SKM-1 treated with dmso at 0.1 percent for 144 hours (cell line): Measurements from ENCODE around the gene GJB2.

Source experiments
- DNase-seq: peaks from one replicate; lab custom pipeline; 2025; ENCODE audit not compliant: unreplicated experiment; lab: John Stamatoyannopoulos, UW

GJB2 gene

DNA sequence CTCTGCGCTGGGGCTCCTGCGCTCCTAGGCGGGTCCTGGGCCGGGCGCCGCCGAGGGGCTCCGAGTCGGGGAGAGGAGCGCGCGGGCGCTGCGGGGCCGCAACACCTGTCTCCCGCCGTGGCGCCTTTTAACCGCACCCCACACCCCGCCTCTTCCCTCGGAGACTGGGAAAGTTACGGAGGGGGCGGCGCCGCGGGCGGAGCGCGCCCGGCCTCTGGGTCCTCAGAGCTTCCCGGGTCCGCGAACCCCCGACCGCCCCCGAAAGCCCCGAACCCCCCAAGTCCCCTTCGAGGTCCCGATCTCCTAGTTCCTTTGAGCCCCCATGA lies at the start of gene GJB2:
Gene GJB2, minus strand, starts transcription at position 103 of the 326 bp plus-strand sequence. CDS start 3,357 bp downstream, outside the sequence.
- DNase-seq = no peak

DNA sequence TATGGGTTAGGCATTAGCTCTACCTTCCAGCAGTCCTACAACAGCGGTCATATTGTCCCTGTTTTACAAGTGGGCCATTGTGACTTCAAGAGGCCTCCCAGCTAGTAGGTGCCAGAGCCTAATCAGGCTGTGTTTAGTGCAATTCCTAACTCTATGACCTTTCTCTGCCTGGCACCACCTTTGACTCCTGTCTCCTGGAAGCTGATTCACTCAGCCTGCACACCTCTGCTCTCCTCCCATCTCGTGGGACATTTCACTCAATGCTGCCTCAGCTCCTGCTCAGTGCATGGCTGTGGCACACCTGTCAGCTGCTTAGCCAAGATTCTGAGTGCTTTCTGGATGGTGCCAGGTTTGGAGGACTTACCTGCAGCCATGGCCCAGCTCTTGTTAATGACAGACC lies 48.9 kb upstream of the GJB2 start:
- no peak for DNase-seq

DNA sequence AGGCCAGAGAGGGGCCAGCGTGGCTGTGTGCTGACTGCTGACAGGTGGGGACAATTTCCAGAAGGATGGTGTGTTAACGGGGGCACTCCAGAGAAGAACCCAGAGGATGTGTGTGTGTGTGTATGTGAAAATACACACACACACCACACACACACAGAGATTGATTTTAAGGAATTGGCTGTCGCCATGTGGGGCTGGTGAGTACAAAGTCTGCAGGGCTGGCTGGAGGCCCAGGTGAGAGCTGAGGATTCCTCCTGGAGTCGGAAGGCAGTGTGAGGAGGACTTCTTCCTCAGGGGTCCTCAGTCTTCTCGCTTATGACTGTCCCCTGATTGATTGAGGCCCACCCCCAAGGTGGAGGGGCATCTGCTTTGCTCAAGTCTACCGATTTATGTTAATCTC lies 47.0 kb upstream of the GJB2 start:
- DNase-seq = no peak

DNA sequence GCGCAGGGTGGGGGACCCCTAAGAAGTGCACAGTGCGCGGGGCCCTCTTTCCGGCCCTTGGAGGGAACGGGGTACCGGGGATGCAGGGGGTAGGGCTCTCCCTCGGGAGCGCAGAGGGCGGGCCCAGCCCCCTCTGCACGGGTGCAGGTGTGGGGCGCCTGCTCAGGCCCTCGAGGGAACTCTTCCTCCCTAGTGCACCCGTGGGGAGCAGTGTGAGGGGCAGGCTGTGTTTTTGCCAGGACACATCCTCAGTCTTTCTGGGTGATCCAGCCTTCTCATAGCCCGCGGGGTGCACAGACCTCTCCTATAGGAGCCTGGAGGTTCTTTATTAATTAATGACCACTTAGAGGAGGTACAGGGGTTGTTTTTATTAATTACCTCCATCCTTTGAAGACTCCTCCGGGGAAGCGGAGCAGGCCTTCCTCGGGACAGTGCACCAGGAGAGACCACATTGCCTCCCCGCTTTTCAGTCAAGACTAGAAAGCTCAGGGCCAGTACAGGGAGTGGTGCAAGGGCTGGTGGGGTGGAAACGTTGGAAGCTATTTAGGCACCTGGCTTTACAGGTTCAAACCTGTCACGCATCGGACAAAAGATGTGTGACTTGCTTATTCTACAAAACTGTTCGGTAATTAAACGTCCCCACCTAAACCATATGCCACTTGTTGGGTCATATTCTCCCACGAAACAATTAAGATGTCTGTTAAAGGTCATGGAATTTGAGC lies 40.0 kb upstream of the GJB2 start:
- DNase-seq = no peak

DNA sequence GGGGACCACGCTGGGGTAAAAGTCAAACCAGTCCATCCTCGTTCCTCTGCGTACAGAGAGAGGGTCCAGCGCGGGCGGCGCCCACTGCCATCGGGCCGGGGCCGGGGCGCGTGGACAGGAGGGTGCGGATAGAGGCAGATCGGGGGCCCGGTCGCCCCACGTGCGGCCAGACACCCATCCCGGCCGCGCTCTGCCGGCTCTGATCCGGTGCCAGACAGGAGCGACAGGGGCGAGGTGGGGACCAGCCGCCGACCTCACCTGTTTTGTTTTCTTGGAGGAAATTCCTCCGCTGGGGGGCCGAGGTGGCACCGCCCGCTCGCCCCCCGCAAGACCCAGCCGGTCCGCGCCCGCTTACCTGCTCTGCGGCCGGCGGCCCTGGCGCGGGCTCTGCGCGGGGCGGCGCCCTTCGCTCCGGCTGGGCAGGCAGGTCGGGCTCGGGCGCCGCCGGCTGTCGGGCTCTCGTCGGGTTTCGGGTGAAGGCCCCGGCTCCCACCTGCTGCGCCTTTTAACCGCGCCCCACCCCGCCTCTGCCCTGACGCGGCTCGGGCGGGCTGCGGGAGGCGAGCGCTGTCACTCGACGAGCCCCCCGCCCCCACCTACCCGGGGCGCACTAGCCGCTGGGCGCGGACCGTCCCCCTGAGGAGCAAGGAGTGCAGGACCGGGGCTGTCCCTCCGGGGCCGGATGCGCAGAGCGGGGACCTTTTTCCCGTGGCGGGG lies 39.3 kb upstream of the GJB2 start, which contains the start of gene GJB6:
Gene GJB6, minus strand, starts transcription at position 481 of the 717 bp plus-strand sequence. CDS start 8,839 bp downstream, outside the sequence.
- no peak for DNase-seq

DNA sequence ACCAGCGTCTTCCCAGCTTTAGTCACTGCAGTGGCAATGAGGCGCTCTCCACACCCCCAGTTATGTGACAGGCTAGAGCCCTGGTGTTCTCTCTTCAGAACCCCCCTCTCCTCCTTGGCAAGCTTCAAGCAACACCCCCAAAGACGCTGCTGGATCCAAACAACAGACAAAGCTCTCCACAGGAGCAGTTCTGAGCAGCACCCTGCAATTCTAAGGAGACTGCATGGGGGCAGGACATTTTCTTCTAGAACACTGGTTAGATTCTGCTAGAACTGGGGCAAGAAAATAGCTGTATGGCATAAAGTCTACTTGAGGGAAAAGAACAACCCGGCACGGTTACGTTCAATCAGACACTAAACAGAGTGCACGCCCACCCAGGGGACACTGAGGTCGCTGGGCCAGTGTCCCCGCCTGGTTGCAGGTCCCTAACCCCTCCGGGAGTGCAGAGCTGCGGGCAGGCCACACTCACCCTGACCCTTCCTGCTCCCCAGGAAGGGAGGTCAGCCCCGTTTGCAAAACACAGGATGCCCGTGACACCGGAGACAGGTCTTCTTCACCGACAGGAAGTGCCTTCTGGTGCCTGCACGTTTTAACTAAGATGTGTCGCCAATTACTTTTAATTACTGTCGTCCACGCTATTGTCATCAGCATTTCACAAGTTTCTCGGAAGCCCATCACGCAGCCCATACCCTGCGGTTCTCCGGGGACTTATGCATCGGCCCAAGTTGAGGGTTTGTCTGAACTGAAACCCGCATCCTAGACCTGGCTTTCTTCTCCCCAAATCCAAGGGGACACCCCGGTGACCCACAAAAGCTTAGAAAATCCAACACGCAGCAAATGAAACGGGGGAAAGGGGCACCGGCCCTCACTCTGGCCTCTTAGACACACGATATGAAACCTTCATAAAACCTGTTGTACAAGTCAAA lies 38.4 kb upstream of the GJB2 start:
- DNase-seq = no peak

DNA sequence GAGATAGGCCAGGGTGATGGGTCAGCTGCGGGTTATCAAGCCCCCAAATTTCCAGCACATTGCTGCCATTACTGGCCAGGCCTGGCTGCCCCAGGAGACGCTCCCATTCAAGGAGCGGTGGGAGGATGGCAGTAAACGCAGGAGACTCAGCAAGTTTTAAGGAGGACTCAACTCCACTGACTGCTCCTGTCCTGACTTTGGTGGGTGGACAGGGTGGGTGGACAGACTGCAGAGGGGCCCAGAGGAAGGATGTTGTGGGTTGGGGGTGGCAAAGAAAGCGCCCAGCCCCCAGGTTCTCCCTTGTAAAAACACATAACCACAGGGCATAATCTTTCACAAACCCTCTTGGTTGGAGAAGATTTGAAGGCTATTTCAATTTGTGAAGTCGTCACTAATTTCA lies 35.0 kb upstream of the GJB2 start:
- DNase-seq = no peak

DNA sequence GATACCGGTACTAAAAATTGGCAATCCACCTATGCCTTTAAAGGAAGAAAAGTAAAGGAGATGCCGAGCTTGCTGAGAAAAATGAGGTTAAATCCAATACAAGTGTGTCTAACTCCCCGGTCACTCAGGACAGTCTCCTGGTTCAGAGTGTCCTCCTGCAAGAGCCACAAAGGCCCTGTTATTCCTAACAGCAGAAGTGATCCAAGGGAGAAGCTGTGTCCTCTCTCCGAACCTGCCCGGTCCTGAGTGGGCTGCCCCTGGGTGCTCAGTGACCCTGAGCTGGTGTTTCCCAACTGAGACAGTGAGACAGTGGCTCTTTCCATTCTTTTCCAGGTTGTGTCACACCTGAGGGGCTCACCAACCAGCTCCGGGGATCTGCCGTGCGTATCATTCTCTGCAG lies 34.5 kb upstream of the GJB2 start:
- DNase-seq = no peak

DNA sequence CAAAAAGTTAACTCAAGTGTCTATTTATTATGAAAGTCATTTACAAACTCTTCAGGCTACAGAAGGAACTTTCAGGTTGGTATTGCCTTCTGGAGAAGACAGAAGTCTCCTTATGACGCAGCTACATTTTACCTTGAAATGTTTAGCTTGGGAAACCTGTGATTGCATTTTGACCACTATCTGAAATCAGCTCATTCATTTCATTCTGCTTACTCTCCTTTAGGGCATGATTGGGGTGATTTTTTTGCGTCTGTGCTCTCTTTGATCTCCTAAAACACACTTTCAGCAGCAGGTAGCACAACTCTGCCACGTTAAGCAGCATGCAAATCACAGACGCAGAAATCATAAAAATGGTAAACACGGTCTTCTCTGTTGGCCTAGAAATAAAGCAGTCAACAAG lies 29.8 kb upstream of the GJB2 start:
- no peak for DNase-seq

DNA sequence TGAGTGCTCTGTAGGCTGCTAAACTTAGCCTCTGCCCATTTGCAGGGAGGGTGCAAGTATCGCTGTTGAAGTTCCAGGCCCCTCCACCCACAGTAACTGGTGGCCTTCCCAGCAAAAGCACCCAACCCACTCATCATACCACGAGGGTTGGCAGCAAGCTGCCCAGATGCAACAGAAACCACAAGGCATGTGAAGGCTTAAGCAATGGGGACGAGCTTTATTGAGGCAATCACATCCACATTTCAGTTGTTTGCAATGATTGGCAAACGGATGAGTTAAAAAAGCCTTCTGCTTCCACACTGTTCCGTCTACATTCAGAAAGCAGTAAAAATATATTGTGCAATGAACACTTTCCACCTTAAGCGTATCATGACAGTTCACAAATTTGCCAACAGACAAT lies 29.0 kb upstream of the GJB2 start:
- DNase-seq = peak; percentile 48

DNA sequence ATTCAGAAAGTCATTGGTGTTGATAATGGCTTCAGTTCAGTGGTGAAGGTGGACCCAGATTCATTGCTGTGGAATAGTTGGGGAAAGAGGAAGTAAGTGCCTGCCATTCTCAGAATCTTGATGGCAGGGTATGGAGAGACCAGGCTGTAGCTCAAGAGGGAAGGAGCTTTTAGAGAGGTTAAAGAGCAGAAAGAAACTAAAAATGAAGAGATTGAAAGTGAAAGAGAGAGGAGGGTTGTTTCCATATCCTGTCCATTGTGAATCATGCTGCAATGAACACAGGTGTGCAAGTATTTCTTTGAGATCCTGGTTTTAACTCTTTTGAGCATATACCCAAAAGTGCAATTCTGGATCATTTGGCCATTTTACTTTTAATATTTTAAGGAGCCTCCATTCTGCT lies 26.8 kb upstream of the GJB2 start:
- DNase-seq = no peak

DNA sequence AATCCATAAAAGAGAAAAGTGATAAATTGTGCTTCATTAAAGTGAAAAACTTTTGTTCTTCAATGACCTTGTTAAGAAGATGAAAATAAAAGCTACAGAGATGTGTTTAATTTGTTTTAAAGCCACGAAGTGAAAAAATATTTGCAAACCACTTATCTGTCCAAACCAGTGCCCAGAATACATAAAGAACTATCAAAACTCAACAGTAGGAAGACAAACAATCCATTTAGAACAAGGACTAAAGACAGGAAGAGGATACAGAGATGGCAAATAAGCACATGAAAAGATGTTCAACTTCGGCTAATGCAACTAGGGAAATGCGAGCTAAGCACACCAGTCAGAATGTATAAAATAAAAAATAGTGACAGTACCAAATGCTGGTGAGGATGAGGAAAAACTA lies 24.4 kb upstream of the GJB2 start:
- no peak for DNase-seq

DNA sequence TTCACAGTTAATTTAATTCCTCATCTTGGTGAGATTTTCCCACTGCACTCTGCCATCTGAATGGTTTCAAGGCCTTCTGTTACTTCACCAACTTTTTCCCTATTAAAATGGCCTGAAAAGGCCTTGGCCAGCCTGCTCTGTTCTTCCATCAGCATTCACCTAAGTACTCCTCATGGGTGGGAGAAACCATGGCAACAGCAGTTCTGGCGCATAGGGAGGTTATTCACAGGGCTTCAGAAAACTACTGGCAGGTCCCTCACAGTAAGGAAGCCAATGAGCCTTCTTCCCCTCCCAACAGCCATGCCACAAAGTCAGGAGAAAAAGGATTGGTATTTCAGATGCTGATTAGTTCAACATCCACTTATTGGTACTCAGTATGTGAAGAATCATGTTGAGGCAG lies 17.2 kb upstream of the GJB2 start:
- DNase-seq = no peak

DNA sequence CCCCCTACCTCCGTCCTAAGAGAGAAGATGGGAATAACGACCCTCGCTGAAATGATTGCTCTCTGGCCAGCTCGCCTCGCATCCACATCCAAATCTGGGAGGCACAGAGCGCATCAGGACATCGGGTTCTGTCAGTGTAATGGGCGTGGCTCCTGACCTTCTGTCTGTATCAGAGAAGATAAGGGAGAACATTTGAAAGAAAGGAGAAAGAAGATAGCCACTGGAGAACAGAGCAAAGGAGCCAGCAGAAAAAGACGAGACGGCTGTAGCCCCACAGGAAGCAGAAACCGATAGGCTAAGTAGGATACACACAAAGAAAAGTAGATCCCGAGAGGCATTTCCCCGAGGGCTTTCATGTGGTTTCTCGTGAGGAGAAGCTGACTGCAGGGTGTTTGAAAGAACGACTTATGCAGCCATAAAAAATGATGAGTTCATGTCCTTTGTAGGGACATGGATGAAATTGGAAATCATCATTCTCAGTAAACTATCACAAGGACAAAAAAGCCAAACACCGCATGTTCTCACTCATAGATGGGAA lies 14.0 kb upstream of the GJB2 start:
- DNase-seq = no peak

DNA sequence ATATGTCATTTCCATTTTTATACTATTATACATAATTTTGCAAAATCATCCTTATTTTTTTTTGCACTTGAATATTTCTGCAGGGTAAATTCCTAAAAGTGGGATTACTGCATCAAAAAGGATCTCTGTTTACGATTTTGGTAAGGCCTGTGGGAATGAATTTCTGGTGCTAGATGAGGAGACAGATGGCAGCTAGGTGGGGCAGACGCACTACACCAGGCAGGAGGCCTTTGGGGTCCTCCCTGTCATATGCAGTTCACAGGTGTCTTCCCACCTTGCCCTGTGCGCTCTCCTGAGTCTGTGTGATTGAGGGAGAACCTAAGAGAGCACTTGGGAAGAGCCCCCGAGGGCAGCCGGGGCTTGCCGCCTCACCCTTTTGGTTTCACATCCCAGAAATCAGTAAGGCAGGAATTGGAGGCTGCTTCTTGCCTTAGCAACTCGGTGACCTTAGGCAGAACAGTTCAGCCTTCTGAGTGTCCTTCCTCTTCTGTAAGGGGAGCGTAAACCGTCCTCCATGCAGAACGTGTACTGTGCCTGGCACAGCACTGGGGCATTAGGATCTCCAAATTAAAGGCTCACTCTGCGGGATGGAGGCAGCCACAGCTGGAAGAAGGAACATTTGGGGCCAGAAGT lies 13.4 kb upstream of the GJB2 start:
- DNase-seq = no peak

DNA sequence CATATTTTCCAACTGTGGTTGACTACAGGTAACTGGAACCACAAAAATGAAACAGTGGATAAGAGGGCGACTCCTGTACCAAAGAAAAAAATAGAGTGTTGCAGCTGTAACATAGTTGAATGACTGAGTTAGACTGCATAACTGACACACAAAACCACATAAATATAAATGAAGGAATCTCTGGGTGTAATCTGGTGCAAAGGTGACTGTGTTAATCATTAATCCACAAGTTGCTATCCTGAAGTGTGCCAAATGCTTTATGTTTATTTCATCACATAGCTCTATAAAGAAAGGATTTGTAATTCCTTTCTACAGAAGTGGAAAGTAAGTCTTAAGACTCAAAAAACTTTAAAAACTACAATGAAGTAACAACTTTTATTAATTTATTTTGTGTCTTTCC lies 6.0 kb upstream of the GJB2 start:
- DNase-seq = no peak

DNA sequence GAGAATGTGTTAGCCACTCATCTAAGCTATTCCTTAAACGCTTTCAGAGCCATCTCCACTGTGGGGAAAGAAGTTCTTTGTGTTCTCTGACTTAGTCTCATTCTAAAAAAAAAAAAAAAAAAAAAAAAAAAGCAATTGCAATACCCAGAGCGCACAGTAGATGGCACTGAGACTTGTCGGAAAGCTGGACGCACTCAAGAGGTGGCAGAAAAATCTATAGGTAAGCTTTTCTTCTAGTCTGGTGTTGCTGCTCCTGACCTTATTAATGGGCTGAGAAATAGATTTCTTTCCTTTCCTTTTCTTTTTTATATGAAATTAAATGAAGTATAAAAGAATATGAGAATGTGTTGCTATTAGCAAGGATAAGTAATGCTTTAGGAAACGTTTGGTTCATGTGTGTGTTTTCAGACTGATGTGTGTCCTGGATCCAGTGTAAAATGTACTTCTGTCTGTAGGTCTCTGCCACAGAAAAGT lies 4.7 kb upstream of the GJB2 start:
- DNase-seq = peak; percentile 36

DNA sequence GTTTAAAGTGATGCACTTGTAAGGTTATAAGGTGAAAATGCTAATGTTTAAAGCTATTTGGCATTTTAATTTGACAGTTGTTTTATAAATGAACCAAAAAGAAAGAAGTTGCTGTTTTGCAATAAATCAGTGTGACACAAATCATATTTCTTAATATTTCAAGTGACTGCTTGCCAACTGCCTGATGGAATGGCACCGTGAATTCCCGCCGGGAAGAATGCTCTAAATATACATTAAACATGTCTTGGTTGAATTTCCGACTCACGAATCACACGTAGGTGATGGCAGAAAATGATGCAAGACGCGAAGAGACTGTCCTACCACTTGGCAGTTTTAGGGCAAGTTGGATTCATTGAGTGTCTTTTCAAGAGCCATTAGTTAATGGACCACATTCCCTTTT lies 3.1 kb upstream of the GJB2 start:
- DNase-seq = no peak

DNA sequence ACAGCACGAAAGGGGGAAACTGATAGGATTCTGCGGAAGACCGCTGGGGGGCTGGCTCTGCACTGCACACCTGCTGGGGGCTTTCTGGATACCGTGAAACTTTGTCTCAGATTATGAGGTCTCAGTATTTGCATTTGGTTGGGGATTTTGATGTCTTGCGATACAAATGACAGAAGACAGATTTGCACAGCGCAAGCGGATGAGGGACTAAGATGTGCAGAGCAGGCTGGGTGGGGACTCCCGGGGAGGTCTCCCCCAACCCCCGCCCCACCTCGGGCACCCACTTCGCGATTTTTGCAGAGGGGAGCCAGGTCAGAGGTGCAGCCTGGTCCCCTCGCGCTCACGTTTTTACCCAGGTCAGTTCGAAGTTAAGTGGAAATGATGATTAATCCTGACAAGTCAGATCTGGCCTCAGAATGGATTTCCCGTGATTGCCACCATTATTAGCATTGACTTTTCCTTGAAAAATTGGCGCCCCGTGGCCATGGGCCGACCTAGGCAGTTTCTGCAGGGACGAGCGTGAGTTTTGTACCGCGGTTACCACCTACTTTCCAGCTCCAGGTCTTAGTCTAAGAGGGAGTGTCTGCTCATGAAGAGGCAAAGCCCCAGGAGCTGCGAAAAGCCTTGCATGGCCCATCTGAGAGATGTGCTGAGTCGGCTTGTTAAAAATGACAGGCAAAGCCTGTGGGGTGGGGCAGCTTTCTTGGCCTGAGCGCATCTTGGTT lies 1.3 kb upstream of the GJB2 start:
- DNase-seq = no peak
